ENCODE measurements around the gene GNAT2.

GNAT2 gene

GRCh38 chr1:109631513-109632505 lies 12.4 kb upstream of the GNAT2 start:
- Histone ChIP-seq H3K4me3 (ENCODE audit: low read depth, low read length) (no peak overlapping the region), H3K9me3 (ENCODE audit: severe bottlenecking) (no peaks in the 10 kb centered on the region), H3K36me3 (peaks cover 50% of the 10 kb centered on the region), H3K27me3 (ENCODE audit: insufficient read depth, low read depth, severe bottlenecking) (no peaks in the 10 kb centered on the region), H3K27ac (peak overlapping the region; percentile 36)
- no peak for DNase-seq
- no peak for TF ChIP-seq CTCF (IDR thresholded peaks at IDR 0.05; ENCODE audit: low read depth, low read length)

DNA sequence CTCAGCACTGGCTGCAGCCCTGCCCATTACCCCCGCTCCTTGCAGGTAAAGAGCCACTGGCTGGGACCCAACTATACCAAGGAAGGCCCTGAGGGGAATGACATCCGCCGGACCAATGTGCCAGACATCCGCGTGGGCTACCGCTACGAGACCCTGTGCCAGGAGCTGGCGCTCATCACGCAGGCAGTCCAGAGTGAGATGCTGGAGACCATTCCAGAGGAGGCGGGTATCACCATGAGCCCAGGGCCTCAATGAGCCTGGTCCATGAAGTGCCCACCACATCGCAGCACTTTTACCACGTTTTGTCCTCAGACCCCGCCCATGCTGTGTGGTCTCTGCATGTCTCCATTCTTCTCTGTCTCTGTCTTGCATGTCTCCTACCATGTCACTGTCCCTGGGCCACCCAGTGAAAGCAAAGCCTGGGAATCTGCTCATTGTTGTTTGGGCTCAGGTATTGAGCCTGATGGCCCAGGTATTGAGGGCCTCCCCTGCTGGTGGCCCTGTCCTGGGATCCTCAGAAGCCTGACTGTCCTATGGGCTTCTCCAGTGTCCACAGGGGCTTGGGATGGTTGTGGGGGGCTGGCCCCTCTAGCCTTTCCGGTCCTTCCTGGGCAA lies 11.6 kb upstream of the GNAT2 start:
- peaks cover 58% of the 10 kb centered on the region for H3K36me3 ChIP-seq
- no peak overlapping the region for H3K4me3 ChIP-seq (ENCODE audit: low read depth, low read length)
- H3K27ac ChIP-seq = no peak overlapping the region; the same call in 1 of the 2 replicates
- H3K9me3 ChIP-seq (ENCODE audit: severe bottlenecking) = no peaks in the 10 kb centered on the region
- H3K27me3 ChIP-seq (ENCODE audit: insufficient read depth, low read depth, severe bottlenecking) = no peaks in the 10 kb centered on the region
- TF ChIP-seq CTCF (IDR thresholded peaks at IDR 0.05; ENCODE audit: low read depth, low read length) = no peak
- no peak for DNase-seq

GRCh38 chr1:109630081-109630897 lies 10.9 kb upstream of the GNAT2 start:
- Histone ChIP-seq H3K27me3 (ENCODE audit: insufficient read depth, low read depth, severe bottlenecking) (no peaks in the 10 kb centered on the region), H3K36me3 (peaks cover 64% of the 10 kb centered on the region), H3K4me3 (ENCODE audit: low read depth, low read length) (no peak overlapping the region), H3K9me3 (ENCODE audit: severe bottlenecking) (no peaks in the 10 kb centered on the region), H3K27ac (no peak overlapping the region)
- DNase-seq = peak; percentile 59
- TF ChIP-seq CTCF (IDR thresholded peaks at IDR 0.05; ENCODE audit: low read depth, low read length) = peak; percentile 33

GRCh38 chr1:109629372-109630030 lies 10.1 kb upstream of the GNAT2 start:
- Histone ChIP-seq H3K27ac (no peak overlapping the region), H3K27me3 (ENCODE audit: insufficient read depth, low read depth, severe bottlenecking) (no peaks in the 10 kb centered on the region), H3K36me3 (peaks cover 70% of the 10 kb centered on the region), H3K9me3 (ENCODE audit: severe bottlenecking) (no peaks in the 10 kb centered on the region), H3K4me3 (ENCODE audit: low read depth, low read length) (no peak overlapping the region)
- no peak for DNase-seq
- no peak for TF ChIP-seq CTCF (IDR thresholded peaks at IDR 0.05; ENCODE audit: low read depth, low read length)

DNA sequence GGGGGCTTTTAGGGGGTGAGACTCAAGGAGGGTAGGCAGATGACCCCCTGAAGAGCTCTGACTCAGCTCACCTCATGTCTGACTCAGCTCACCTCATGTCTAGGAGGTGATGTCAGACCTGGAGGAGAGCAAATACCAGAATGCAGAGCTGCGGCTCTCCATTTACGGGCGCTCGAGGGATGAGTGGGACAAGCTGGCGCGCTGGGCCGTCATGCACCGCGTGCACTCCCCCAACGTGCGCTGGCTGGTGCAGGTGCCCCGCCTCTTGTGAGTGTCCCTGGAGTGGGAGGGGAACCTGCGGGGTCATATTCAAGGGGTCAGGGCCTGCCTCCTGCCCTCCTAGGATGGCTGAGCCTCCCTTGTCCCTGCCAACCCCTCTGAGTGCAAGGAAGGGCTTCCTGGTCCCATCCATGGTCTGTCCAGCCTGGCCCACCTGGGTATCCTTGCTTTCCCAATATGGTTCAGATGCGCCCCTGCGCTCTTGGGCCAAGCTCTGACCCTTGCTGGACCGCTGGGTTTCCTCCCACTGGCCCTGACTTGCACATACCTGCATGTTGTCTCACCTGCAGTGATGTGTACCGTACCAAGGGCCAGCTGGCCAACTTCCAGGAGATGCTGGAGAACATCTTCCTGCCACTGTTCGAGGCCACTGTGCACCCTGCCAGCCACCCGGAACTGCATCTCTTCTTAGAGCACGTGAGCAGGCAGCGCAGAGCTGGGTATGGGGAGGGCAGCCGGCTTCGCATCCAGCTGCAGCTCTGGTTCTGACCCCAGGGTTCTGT lies 9.3 kb upstream of the GNAT2 start:
- DNase-seq = no peak
- H3K4me3 ChIP-seq (ENCODE audit: low read depth, low read length) = no peak overlapping the region
- H3K36me3 ChIP-seq = peaks cover 70% of the 10 kb centered on the region
- H3K27ac ChIP-seq = no peak overlapping the region
- no peaks in the 10 kb centered on the region for H3K27me3 ChIP-seq (ENCODE audit: insufficient read depth, low read depth, severe bottlenecking)
- no peak for TF ChIP-seq CTCF (IDR thresholded peaks at IDR 0.05; ENCODE audit: low read depth, low read length)
- no peaks in the 10 kb centered on the region for H3K9me3 ChIP-seq (ENCODE audit: severe bottlenecking)

Measured in WERI-Rb-1 (cell line).